Neural progenitor cell (in vitro differentiated cells): ENCODE measurements around the gene CD101.

ENCODE experiments used
- CTCF ChIP-seq: fragments of 200-600 bp; sonication (generic); IDR thresholded peaks from 2 replicates; pipeline ENCODE4 v1.5.1; 2017; ENCODE audit warnings: antibody characterized with exemption, mild to moderate bottlenecking
- EZH2 ChIP-seq: fragments of 200-600 bp; sonication (generic); IDR thresholded peaks from 2 replicates; pipeline ENCODE4 v1.6.1; 2017; ENCODE audit warnings: antibody characterized with exemption, mild to moderate bottlenecking, moderate library complexity
- EZH2phosphoT487 ChIP-seq: fragments of 200-600 bp; sonication (generic); IDR thresholded peaks from 2 replicates; pipeline ENCODE4 v1.6.1; 2017; ENCODE audit warnings: antibody characterized with exemption

GRCh38 chr1:117000142-117000541 lies 1.4 kb upstream of the CD101 start:
- TF ChIP-seq EZH2phosphoT487 (no peak), CTCF (no peak), EZH2 (no peak)
